Activated CD4-positive, alpha-beta T cell treated with anti-CD3 and anti-CD28 coated beads for 4 hours (primary cell): ENCODE data around the gene SGPL1.
"Not testable (repeated sequence)": the region's sequence is repeated elsewhere in the genome, so short reads cannot be mapped to it uniquely, and the experiment has no call there.

ENCODE experiments used
- DNase-seq, 2 donors: peaks; one replicate each; pipeline ENCODE4 v3.0.0-alpha.2; 2020

SGPL1 gene

DNA sequence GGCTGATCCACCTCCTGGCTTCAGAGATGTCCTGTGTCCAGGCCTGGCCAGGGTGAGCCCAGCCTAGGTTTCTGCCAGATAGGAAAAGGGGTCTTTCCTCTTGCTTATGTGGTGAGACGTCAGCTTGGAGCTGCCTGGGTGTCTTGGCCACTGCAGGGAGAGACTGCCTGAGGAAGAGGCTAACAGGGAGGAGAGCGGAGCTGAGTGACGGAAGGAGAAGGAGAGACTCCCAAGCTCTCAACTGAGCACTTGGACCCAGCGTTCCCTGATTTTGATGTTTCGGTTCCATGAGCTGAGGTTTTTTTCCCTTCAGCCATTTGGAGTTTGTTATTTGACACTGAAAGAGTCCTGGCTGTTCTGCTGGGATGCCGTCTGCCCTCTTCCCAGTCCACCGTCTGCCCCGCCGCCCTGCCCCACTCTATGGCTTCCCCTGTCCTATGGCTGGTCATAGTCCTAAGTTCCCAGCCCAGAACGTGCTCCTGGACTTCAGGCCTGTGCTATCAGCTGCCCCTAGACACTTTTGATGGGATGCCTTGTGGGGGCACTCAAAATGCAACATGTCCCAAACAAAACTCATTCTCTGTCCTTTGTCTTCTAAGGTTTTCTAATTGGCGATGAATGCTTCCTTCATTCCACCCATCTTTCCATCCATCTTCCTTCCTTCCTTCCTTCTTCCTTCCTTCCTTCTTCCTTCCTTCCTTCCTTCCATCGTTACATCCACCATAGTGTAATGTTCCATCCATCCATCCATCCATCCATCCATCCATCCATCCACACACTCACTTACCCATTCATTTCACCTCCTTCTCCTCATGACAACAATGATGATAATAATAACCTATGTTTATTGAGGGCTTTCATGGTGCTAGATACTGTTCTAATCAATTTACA, 92.9 kb downstream of the SGPL1 start:
- no peak for DNase-seq

DNA sequence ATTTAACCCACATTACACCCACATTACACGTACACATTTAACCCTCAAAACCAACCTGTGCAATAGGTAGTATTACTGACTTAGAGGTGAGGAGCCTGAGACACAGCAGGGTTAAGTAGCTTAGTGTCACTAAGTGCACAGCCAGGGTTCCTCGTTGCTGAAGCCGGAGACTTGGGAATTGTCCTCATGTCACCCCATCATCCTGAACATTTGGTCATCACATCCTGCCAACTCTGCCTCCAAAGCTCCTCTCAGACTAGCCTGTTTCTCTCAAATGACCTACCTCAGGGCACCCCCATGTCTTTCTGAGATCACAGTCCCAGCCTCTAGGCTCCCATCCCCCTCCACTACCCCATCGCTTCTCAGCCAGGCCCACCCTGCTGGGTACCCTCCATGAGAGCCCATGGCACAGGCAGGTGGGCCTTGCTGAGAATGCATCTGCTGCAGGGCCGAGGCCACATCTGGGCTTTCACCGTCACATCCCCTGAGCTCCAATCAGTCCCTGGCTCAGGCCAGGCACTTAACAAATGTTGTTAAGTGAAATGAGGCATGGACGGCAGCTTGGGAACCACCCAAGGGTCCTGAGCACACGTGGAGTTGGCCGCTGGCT, 93.7 kb downstream of the SGPL1 start:
- DNase-seq = no peak

DNA sequence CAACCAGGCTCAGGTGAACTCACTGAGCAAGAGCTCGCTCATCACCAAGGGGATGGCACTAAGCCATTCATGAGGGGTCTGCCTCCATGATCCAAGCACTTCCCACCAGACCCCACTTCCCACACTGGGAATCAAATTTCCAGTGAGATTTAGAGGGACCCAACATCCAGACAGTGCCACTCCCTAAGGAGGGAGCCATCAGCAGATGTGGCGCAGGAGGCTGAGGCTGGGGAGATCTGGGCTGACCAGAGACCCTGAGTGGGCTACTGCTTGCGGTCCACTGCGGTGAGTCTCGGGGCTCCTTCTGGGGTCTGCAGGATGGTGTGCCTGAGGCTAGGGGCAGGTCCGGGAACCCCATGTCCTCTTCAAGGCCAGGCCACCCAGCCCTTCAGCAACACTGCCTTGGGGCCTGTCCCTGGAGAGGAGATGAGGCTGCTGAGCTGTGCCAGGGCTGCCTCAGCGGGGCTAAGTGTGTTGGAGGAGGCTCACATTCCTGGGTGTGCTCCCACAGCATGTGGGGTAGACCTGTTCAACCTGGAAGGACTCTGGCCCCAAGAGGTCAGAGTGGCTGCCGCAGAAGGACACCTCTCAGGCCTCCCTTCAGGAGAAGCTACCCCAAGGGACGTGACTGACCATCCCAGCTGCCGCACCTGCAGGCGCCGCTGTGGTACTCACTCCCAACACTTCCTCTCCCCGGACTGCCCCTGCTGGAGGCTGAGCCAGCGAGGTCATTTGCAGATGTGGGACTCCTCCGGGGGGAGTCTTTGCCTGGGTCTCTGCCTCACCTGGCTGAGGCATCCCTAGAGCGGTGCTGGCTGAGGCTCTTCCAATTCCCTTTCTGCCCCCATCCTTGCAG, 95.0 kb downstream of the SGPL1 start:
- DNase-seq = no peak

GRCh38 chr10:70911386-70911785, 95.6 kb downstream of the SGPL1 start:
- DNase-seq = no peak

DNA sequence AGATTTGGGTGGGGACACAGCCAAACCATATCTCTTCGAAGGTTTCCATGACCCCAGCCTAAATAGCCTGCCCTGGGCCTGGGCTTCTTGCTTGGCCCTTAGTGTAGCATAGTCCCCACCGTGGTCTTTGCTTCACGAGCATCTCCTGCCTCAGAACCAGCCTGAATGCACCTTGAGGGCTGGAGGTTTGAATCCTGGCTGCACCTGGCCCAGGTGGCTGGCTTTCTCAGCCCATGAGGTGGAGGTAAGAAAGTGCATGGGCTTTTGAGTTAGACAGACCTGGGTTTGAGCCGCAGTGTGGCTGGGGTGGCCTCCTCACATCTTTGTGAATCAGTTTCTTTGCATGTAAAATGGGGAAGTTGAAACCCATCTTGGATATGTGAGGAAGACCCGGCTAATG, 96.8 kb downstream of the SGPL1 start:
- DNase-seq = no peak

- DNase-seq = no peak
These were observed 97.6 kb downstream of the SGPL1 start for GRCh38 chr10:70913191-70913892.

DNA sequence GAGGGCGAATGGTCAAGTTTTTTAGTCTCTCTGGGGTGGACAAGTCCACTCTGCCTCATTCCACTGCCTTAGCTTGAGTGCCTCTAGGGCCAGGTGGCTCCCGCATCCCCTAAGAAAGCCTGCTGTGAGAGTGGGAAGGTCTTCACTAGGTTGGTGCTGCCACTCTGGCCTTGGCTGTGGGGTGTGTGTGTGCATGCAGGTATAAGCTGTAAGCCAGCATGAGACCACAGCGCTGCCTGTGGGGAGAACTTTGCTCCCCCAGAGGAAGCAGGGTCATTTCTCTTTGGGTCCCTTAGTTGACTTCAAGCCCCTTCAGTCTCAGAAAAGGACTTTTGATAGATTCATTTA, 98.1 kb downstream of the SGPL1 start:
- no peak for DNase-seq

DNA sequence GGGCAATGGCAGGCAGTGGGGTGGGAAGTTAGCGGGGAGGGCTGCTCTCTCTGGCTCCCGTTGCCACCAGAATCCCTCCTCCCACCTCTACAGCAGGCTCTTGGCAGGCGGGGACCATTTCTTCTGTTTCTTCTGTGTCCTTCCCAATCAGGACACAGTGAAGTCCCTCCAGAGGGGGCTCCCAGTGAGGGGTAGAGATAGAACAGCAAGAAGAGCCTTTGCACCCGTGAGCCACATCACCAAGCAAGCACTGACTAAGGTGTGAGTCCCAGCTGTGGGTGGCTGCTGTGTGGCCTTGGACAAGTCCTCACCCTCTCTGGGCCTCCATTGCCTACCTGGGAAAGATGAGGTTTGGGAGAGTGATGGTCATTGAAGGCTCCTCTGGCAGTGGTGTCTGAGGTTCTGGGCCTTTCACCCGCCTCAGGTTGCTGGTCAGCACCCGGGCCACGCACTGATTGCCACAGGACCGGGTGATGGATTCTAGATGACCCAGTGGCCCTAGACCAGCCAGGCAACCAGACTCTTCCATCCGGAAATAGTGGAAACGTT, 98.6 kb downstream of the SGPL1 start:
- DNase-seq = no peak

DNA sequence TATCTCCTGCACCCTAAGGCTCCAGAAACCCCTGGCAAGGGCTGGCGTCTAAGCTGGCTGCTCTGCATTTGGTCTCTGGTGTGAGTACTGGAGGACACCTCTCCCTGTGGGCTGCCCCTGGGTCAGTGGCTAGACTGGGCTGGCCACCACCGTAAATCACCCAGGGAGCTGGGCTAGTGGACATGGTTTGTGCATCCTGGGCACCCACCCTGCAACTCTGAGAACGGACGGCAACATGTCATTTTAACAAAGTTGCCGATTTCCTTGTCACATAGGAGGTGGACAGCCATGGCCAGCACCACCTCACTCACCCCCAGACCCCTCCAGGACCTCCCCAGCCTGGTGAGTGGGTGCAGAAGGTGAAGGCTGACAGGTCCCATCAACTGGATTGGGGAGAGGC, 99.5 kb downstream of the SGPL1 start:
- DNase-seq = no peak

DNA sequence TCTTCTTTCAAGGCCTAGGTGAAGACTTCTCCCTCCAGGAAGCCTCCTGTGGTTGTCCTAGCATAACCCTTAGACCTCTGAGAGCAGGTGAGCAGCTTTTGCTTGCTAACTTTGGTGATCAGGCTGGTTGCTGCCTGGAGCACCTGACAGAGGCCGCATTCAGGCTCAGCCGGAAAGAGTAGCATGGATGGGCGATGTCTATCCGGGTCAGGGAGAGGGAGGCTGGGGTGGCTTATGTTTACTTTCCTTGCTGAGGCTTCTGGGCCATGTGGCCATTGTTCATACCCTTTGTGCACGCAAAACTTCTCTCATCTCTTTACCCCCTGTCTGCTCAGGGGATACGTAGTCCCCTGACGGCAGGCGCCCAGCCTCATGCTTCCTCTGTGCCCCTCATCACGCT, 100.1 kb downstream of the SGPL1 start:
- DNase-seq = no peak

GRCh38 chr10:70916241-70916640, 100.5 kb downstream of the SGPL1 start:
- DNase-seq = no peak

GRCh38 chr10:70917226-70917625, 101.5 kb downstream of the SGPL1 start:
- no peak for DNase-seq

DNA sequence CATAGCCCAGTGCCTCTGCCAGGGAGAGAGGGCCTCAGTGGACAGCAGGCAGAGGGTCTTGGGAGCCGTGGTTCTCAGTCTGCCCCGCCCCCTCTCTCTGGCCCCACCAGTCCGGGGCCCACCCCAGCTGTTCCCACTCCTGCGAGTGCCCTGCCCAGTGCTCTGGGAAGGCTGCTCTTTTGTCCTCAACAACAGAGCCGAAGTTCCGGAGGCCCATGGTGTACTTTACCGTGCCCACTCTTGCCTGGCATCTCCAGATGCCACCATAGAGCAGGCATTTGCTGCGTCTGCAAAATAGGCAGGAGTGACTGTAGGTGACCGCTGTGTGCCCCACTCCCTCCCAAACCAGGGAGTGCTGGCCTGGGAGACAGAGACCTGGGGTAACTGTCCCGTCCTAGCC, 101.9 kb downstream of the SGPL1 start:
- no peak for DNase-seq

DNA sequence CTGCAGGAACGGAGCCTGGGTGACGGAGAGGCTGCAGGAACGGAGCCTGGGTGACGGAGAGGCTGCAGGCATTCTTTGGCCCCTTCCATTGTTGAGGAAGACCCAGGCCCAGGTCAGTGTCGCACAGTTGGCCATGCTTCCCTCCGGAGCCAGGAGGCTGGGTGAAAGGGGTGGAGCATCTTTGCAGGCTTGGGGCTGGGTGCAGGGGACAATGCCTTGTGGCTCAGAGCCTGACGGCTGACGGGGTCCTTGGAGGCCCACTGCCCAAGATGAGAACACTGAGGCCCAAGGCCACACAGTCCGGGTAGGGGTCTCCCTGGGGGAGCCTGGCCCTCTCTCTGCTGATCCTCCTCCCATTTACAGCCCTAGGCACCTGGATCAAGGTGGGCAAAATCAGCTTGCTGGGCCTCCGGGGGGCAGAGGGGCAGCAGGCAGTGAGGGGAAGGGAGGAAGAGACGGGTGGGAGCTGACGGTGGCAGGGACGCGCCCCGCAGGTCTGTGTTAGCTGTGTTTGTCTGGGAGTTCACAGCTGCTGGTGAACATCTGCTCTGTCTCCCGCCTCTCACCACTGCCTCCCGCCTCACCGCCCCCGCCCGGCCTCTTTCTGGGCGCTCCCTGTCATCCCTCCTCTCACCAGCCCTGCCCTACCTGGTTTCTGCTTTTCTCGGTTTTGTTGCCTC, 103.2 kb downstream of the SGPL1 start:
- no peak for DNase-seq

GRCh38 chr10:70919906-70920305, 104.2 kb downstream of the SGPL1 start:
- DNase-seq = not testable (repeated sequence)

- DNase-seq = no peak
These were observed 104.8 kb downstream of the SGPL1 start for GRCh38 chr10:70920519-70920918.

DNA sequence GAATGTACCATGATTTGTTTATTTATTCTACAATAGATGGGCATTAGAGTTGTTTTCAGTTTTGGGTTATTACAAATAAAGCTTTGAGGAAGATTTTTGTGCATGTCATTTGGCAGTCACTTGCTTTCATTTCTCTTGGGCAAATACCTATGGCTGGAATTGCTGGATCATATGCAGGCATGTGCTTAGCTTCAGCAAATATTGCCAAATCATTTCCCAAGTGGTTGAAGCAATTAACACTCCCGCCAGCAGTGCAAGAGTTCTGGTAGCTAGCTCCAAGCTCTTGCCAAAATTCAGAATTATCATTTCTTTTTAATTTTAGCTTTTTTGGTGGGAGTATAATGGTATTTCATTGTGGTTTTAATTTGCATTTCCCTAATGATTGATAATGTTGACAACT, 105.5 kb downstream of the SGPL1 start:
- DNase-seq = no peak

DNA sequence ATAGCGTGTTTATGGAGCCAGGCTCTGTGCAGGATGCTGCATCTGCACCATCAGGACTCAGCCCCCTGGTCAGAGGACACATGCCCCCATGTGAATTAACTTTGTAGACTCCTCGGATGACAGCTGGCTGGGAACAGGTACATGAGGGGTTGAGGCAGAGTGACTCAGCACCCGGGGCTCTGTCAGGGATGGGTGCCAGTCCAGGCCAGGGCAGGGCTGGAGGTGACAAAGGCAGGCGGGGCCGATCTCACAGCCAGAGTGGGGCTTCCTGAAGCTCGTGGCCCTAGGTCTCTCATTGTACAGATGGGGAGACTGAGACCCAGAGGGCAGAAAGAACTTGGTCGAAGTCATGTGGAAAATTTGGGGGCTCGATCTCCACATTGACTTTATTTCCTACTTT, 107.9 kb downstream of the SGPL1 start:
- DNase-seq = no peak

DNA sequence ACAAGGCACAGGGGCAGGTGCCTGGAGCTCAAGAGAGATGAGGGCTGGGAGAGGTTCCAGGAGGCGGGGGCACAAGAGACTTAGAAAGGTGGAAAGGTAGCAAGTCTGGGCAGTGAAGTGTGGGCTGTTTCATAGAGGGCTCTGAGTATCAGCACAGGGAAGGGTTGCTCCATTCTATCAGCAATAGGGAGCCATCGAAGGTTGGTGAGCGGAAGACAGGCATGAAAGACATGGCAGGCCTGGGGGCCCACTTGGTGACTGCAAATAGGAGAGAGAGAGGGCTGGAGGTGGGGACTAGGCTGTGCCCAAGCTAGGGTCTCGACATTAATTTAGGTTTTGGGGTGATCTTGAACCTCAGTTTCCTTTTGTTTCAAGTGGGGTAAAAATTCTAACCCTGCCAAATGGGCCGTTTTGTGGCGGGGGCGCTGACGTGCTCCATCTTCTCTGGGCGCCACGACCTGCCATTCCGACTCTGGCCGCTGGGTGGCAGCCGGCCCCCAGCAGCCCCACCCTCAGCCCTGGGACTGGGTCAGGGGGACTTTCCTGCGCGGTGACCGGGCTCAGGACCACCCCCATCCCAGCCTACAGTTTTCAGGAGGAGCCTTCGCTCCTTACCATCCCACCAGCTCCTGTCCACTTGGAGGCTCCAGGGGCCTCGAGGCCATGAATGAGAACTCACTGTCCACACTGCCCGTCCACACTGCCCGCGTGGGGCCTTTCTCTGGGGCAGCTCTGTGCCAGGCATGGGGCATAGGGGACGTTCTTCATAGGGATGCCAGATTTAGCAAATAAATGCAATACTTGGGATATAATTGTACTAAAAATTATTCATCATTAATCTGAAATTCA, 109.9 kb downstream of the SGPL1 start:
- peak; percentile 24 to 45 for DNase-seq

DNA sequence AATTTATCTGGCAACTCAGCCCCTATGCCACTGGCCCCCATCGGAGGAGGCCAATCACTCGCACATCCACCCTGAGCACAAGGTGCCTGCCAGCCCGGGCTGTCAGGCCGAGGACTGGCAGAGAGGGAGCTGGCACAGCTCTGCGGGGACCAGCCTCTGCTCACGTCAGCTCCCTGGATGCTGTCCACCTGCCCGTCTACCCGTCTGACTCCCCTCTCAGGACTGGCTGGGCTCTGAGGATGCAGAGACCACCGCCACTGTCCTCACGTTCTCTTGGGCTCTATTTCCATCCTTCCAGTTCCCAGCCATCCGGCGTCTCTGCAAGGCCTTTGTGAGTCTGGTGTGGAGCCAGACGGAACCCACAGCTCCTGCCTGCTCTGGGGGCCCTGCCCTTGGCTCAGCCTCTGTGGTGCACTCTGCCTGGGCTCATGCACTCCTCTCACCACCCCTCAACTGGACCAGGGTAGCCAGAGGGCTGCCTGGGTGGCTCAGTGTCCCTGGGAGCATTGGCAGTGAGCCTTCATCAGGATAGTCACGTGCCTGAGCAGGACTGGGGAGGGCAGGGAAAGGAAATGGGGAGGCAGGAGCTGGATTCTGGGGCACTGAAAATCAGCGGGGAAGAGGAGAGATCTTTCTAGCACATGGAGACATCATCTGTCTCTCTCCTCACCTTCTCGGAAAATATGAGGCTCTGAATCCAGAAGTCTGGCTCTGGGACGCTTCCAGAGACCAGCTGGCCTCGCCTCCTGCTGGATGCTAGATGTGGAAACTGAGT, 110.7 kb downstream of the SGPL1 start:
- DNase-seq = no peak
